ENCODE data around the gene KIAA1217. TPM values are rescaled to one million over a fixed set of nuclear protein-coding genes. Genes with fewer than 3 reads are reported as not detected.

Gene KIAA1217
- total RNA-seq, 1 donor from 2014 or later: 121 TPM

GRCh38 chr10:24341371-24341770, 132.4 kb downstream of the KIAA1217 start:
- Mint-ChIP-seq H3K4me1 (ENCODE audit: low read depth) (peaks cover 35% of the 10 kb centered on the region), H3K27ac (no peak overlapping the region)

DNA sequence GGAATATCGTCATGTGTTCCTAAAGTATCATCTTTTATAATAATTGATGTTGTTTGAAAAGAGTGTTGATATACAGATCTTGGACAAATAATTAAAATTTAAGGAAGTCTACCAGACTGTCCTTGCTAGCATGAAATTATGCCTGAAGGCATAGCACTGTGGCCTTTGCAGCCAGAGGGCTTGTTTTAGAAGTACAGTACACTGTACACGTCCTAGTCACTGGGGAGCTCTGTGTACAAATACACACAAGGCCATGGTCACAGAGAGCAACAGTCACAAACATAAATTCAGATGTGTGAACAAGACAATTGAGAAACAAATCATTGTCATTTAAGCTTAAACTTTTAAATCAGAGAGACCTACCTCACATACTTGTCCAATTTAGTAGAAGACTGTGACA, 133.0 kb downstream of the KIAA1217 start:
- Mint-ChIP-seq H3K27ac (no peak overlapping the region), H3K4me3 (ENCODE audit: low read depth) (no peak overlapping the region), H3K4me1 (ENCODE audit: low read depth) (peaks cover 34% of the 10 kb centered on the region), H3K9me3 (ENCODE audit: low read depth) (no peaks in the 10 kb centered on the region), H3K27me3 (no peaks in the 10 kb centered on the region), H3K36me3 (ENCODE audit: insufficient read depth) (peaks cover 9% of the 10 kb centered on the region)
- TF ChIP-seq CTCF (IDR thresholded peaks at IDR 0.05; ENCODE audit: unreplicated experiment): no peak
- no peak for DNase-seq (ENCODE audit: low spot score, unreplicated experiment)

More at GRCh38 chr10:24341371-24341770, 132.4 kb downstream of the KIAA1217 start:
- no peaks in the 10 kb centered on the region for H3K9me3 Mint-ChIP-seq (ENCODE audit: low read depth)
- no peak overlapping the region for H3K4me3 Mint-ChIP-seq (ENCODE audit: low read depth)
- H3K36me3 Mint-ChIP-seq (ENCODE audit: insufficient read depth): peaks cover 12% of the 10 kb centered on the region
- H3K27me3 Mint-ChIP-seq: no peaks in the 10 kb centered on the region
- TF ChIP-seq CTCF (IDR thresholded peaks at IDR 0.05; ENCODE audit: unreplicated experiment): no peak
- DNase-seq (ENCODE audit: low spot score, unreplicated experiment): no peak

DNA sequence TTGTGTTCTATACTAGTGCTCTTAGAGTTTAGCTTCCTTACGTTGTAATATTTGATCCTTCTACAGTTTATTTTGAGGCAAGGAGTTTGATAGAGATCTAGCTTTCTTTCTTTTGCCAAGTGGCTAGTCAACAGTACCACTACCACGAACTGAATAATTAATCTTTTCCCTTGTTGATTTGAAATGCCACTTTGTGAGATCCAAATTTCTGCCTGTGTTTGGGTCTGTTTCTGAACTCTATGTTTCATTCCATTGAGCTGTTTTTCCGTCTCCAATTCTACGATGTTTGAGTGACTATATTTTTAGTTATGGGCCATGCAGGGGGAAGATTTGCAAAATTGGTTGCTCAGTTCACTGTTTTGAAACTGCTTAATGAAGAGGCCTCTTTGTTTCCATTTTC, 134.7 kb downstream of the KIAA1217 start:
- Mint-ChIP-seq H3K36me3 (ENCODE audit: insufficient read depth) (peaks cover 8% of the 10 kb centered on the region), H3K27ac (no peak overlapping the region), H3K4me1 (ENCODE audit: low read depth) (peaks cover 37% of the 10 kb centered on the region), H3K9me3 (ENCODE audit: low read depth) (no peaks in the 10 kb centered on the region), H3K27me3 (no peaks in the 10 kb centered on the region), H3K4me3 (ENCODE audit: low read depth) (no peak overlapping the region)
- no peak for TF ChIP-seq CTCF (IDR thresholded peaks at IDR 0.05; ENCODE audit: unreplicated experiment)
- no peak for DNase-seq (ENCODE audit: low spot score, unreplicated experiment)

DNA sequence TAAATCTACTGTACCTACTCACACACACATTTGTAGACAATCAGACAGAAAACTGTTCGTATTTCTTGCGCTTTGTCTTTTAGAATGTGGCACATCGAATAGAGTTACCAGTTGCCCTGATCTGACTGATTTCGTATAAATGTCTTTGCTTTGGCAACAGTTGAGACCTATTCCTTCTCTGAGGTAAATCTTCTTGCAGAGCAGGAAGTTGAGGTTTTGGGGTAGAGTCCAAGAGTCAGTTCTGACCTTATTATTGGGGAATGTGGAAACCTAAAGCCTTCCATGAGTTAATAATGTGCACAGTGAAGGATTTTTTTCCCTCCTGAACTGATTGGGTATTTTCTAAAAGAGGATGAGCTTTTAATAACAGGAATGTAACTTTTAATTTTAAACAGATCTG, 135.3 kb downstream of the KIAA1217 start:
- H3K27me3 Mint-ChIP-seq: no peaks in the 10 kb centered on the region
- H3K27ac Mint-ChIP-seq: peak overlapping the region; percentile 59
- TF ChIP-seq CTCF (IDR thresholded peaks at IDR 0.05; ENCODE audit: unreplicated experiment): no peak
- peaks cover 35% of the 10 kb centered on the region for H3K4me1 Mint-ChIP-seq (ENCODE audit: low read depth)
- no peak overlapping the region for H3K4me3 Mint-ChIP-seq (ENCODE audit: low read depth)
- peaks cover 8% of the 10 kb centered on the region for H3K36me3 Mint-ChIP-seq (ENCODE audit: insufficient read depth)
- DNase-seq (ENCODE audit: low spot score, unreplicated experiment): no peak
- H3K9me3 Mint-ChIP-seq (ENCODE audit: low read depth): no peaks in the 10 kb centered on the region

- Mint-ChIP-seq H3K27me3 (no peaks in the 10 kb centered on the region), H3K27ac (peak overlapping the region; percentile 59), H3K9me3 (ENCODE audit: low read depth) (no peaks in the 10 kb centered on the region), H3K4me1 (ENCODE audit: low read depth) (peaks cover 33% of the 10 kb centered on the region), H3K36me3 (ENCODE audit: insufficient read depth) (peaks cover 8% of the 10 kb centered on the region), H3K4me3 (ENCODE audit: low read depth) (no peak overlapping the region)
- no peak for DNase-seq (ENCODE audit: low spot score, unreplicated experiment)
- TF ChIP-seq CTCF (IDR thresholded peaks at IDR 0.05; ENCODE audit: unreplicated experiment): no peak
Measured at GRCh38 chr10:24344695-24345463, 135.9 kb downstream of the KIAA1217 start.

All from progenitor cell of endocrine pancreas (in vitro differentiated cells).